ENCODE measurements around the gene GNG13. TPM values are rescaled to one million over a fixed set of nuclear protein-coding genes. Genes with fewer than 3 reads are reported as not detected.

The GNG13 gene
- total RNA-seq, result 0.39 TPM in 1 of 2 replicates, not detected in the other

GRCh38 chr16:799948-800833 lies at the start of gene GNG13:
Gene GNG13 (minus strand): TSS chr16:800734. CDS start chr16:799077, 1,657 bp downstream.

GRCh38 chr16:788399-789126 lies 12.0 kb downstream of the GNG13 start, which contains the start of gene CHTF18:
Gene CHTF18 (plus strand): TSS chr16:788620. CDS start chr16:788685, 65 bp downstream.

GRCh38 chr16:787978-788398 lies 12.5 kb downstream of the GNG13 start, which contains the start of gene RPUSD1:
Gene RPUSD1 (minus strand): TSS chr16:788381. CDS start chr16:787737, 644 bp downstream.

GRCh38 chr16:760545-761343 lies 39.8 kb downstream of the GNG13 start, which contains the start of gene MSLN:
Gene MSLN (plus strand): TSS chr16:760734. CDS start chr16:762681, 1,947 bp downstream.

Small RNA genes within 50 kb of the gene (small RNA-seq; reads per million reads assigned to genes)
- not detected for gene MIR662

Other genes starting within 250 kb of the GNG13 start
- 0.11 and 0.39 TPM in 2 replicates for gene PRR35, start 240.3 kb downstream of the GNG13 start, total RNA-seq
- gene NHLRC4, start 233.7 kb downstream of the GNG13 start, total RNA-seq, result 0.33 and 0.39 TPM in 2 replicates
- 27.2 and 36.5 TPM in 2 replicates for gene PIGQ, start 230.8 kb downstream of the GNG13 start, total RNA-seq
- gene RAB40C, start 210.7 kb downstream of the GNG13 start, total RNA-seq, result 13.7 and 19.0 TPM in 2 replicates
- gene WFIKKN1, start 169.7 kb downstream of the GNG13 start, total RNA-seq, result under 0.01 and 0.33 TPM in 2 replicates
- gene METTL26, start 164.4 kb downstream of the GNG13 start, total RNA-seq, result 86.0 and 133 TPM in 2 replicates
- 10.6 and 15.9 TPM in 2 replicates for gene MCRIP2, start 158.9 kb downstream of the GNG13 start, total RNA-seq
- 15.4 and 24.3 TPM in 2 replicates for gene WDR90, start 151.4 kb downstream of the GNG13 start, total RNA-seq
- gene RHOT2, start 132.6 kb downstream of the GNG13 start, total RNA-seq, result 53.0 and 62.8 TPM in 2 replicates
- gene RHBDL1, start 125.1 kb downstream of the GNG13 start, total RNA-seq, result 1.1 and 1.2 TPM in 2 replicates
- 91.0 and 98.5 TPM in 2 replicates for gene STUB1, start 120.3 kb downstream of the GNG13 start, total RNA-seq
- gene JMJD8, start 116.4 kb downstream of the GNG13 start, total RNA-seq, result 53.4 and 76.8 TPM in 2 replicates
- gene WDR24, start 110.3 kb downstream of the GNG13 start, total RNA-seq, result 13.3 and 15.4 TPM in 2 replicates
- gene FBXL16, start 94.9 kb downstream of the GNG13 start, total RNA-seq, result 0.11 TPM in 1 of 2 replicates, not detected in the other
- gene METRN, start 85.6 kb downstream of the GNG13 start, total RNA-seq, result 56.1 and 60.4 TPM in 2 replicates
- gene ANTKMT, start 79.6 kb downstream of the GNG13 start, total RNA-seq, result 29.1 and 37.8 TPM in 2 replicates
- 2.3 and 5.5 TPM in 2 replicates for gene CCDC78, start 74.3 kb downstream of the GNG13 start, total RNA-seq
- gene HAGHL, start 73.6 kb downstream of the GNG13 start, total RNA-seq, result 17.0 and 21.2 TPM in 2 replicates
- gene CIAO3, start 59.7 kb downstream of the GNG13 start, total RNA-seq, result 45.2 and 53.8 TPM in 2 replicates
- 50.2 and 139 TPM in 2 replicates for gene MSLN, start 40.0 kb downstream of the GNG13 start, total RNA-seq
- 29.4 and 40.1 TPM in 2 replicates for gene RPUSD1, start 12.4 kb downstream of the GNG13 start, total RNA-seq
- gene CHTF18, start 12.1 kb downstream of the GNG13 start, total RNA-seq, result 22.1 and 27.1 TPM in 2 replicates
- gene LMF1, start 170.2 kb upstream of the GNG13 start, total RNA-seq, result 31.4 and 45.7 TPM in 2 replicates
- 0.22 and 0.39 TPM in 2 replicates for gene SOX8, start 181.0 kb upstream of the GNG13 start, total RNA-seq